HL-60 (cell line): ENCODE measurements around the gene DENND1B.

Source experiments
- DNase-seq, 2 experiments: peaks; one replicate each; pipeline ENCODE4 v3.0.0-alpha.2; 2010 to 2020; ENCODE audit warnings: low read depth in 1 of 2, low spot score in 1 of 2
- H3K27ac ChIP-seq: fragments of 250-450 bp; sonication (Bioruptor Pico); replicated peaks from 2 replicates; pipeline ENCODE4 v1.5.1; 2020; ENCODE audit warnings: mild to moderate bottlenecking, moderate library complexity
- H3K27me3 ChIP-seq: fragments of 250-450 bp; sonication (Bioruptor Pico); 2 replicates; pipeline ENCODE4 v1.5.1; 2021; ENCODE audit warnings: mild to moderate bottlenecking, moderate library complexity; ENCODE audit not compliant: insufficient read depth, poor library complexity, severe bottlenecking
- H3K4me3 ChIP-seq: replicated peaks from 2 replicates; pipeline ENCODE4 v1.5.1; 2011; ENCODE audit warnings: mild to moderate bottlenecking, control low read depth, low read length; ENCODE audit not compliant: insufficient read depth
- CTCF ChIP-seq: IDR thresholded peaks from one replicate; pipeline ENCODE4 v1.5.1; 2011; ENCODE audit warnings: low read length, control low read depth, inconsistent platforms; ENCODE audit not compliant: insufficient read depth
- GABPA ChIP-seq: IDR thresholded peaks from 2 replicates; pipeline ENCODE4 v1.6.1; 2012; ENCODE audit warnings: low read depth
- POLR2AphosphoS5 ChIP-seq: IDR thresholded peaks from 2 replicates; pipeline ENCODE4 v1.6.1; 2012; ENCODE audit warnings: low read depth
- REST ChIP-seq: IDR thresholded peaks from 2 replicates; pipeline ENCODE4 v1.6.1; 2012; ENCODE audit warnings: low read depth; ENCODE audit not compliant: insufficient replicate concordance
- SPI1 ChIP-seq: IDR thresholded peaks from 2 replicates; pipeline ENCODE4 v1.6.1; 2012; ENCODE audit warnings: low read depth, mild to moderate bottlenecking, borderline replicate concordance

Gene DENND1B

GRCh38 chr1:197660389-197660788, 114.9 kb downstream of the DENND1B start:
- DNase-seq, result no peak
- Histone ChIP-seq H3K27me3 (no peaks in the 10 kb centered on the region), H3K27ac (no peak overlapping the region), H3K4me3 (no peak overlapping the region)
- TF ChIP-seq REST, result no peak
- TF ChIP-seq CTCF, result no peak
- no peak for TF ChIP-seq SPI1
- no peak for TF ChIP-seq POLR2AphosphoS5
- TF ChIP-seq GABPA, result no peak

DNA sequence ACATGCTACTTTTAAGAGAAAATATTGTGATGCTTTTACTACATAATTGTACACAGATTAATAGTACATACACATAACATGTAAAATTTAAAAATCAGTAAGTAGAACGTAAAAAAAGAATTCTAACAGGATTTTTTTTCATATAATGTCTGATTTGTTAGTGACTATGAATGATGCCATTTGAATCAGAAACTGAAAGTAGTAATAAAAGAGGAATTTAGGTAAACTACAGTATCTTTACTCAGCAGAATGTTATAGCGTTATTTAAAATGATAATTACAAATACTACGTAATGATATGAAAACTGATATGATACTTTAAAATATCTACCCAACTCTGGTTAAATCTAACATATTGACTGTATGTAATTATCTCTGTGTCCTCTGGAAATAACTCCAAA, 116.1 kb downstream of the DENND1B start:
- DNase-seq, result no peak
- Histone ChIP-seq H3K27me3 (no peaks in the 10 kb centered on the region), H3K27ac (no peak overlapping the region), H3K4me3 (no peak overlapping the region)
- TF ChIP-seq GABPA (no peak), CTCF (no peak)

DNA sequence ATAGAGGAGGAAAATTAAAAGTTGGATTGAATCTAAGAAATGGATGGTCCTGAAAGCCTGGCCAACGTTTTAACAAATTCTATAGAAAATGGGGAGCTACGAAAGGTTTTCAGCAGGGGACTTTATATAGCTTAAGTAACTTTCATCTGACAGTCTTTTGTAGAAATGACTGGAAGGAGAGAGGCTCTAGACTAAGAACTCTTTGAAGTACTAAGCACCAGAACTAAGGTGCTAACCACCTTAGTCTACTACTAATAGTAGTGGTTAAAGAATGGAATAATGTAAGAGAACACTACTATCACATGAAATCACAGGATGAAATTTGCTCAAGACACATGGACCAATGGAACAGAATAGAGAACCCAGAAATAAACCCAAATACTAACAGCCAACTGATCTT, 126.1 kb downstream of the DENND1B start:
- no peak overlapping the region for H3K4me3 ChIP-seq
- H3K27me3 ChIP-seq, result no peaks in the 10 kb centered on the region
- no peak for DNase-seq
- no peak overlapping the region for H3K27ac ChIP-seq
- TF ChIP-seq POLR2AphosphoS5 (no peak), REST (no peak), GABPA (no peak), CTCF (no peak), SPI1 (no peak)

DNA sequence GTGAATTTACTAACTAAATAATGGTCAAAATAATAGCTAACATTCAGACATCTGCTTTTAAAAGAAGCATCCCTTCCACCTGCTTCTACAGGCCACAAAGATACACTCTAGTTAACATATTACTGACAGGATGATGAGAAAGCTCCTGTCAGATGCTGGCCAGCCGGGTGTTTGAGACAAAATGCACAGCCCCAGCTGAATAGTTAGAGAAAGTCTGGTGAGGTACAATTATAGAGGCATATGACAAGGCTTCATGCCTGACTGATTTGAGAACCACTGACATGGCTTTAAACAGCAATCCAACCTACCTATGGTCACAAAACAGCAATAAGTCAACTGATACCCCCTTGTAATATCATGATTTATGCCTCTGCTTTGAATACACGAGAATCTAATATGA, 137.0 kb downstream of the DENND1B start:
- no peak overlapping the region for H3K4me3 ChIP-seq
- no peak overlapping the region for H3K27ac ChIP-seq
- no peak for DNase-seq
- TF ChIP-seq GABPA (no peak), REST (no peak), POLR2AphosphoS5 (no peak)
- H3K27me3 ChIP-seq, result no peaks in the 10 kb centered on the region
